ENCODE data around the gene R3HDM2. TPM values are rescaled to one million over a fixed set of nuclear protein-coding genes. Genes with fewer than 3 reads are reported as not detected.

Gene R3HDM2
- total and polyA plus RNA-seq, 10 donors: 11.3 to 90.8 (median 53.5) TPM

DNA sequence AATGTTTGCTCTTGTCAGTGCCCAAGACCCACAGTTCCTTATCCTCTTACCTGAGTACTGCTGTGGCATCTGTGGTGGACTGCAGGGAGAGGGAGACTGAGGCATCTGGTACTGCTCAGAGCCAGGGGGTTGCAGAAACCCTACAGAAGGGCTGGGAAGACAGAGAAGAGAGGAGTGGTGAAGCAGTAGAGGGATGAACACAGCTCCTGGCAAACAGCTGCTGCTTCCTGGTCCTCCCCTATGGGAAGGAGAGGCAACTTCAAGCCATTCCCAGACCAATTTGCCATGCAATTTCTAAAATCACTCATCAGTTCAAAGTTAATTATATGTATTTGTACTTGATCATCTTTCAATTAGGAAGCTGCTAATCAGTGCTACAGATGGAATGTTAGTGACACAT lies 164.2 kb downstream of the R3HDM2 start:
- Histone ChIP-seq H3K27ac (no peak overlapping the region), H3K4me1 (peaks cover 3 to 19% (median 5%) of the 10 kb centered on the region in 6 donors), H3K36me3 (peaks cover 3 to 93% (median 58%) of the 10 kb centered on the region in 6 donors), H3K9me3 (no peaks in the 10 kb centered on the region), H3K27me3 (replicated peaks in 1 of 7) (no peaks in the 10 kb centered on the region), H3K4me3 (no peak overlapping the region)
- intact Hi-C loops (cut with DNase I; ENCODE audit: low total_unique reads): no loop called here
- no peak for DNase-seq
- TF ChIP-seq POLR2A (IDR thresholded peaks at IDR 0.05): no peak

DNA sequence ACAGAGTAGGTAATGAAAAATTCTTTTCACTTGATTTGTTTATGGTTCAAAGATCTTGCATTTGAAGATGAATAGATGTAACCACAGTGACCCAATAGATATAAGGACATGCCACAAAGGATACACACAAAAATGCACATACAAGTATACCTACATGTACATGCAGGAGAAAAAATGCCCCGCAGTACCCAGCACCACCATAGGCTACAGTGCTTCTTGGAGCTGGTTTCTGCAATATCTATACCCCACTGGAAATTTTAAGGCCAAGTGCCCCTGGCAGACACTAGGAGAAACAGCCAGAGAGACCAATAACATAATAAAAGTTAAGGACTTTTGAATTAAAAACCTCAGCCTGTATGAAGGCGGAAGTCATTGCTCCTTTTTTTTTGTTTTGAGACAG lies 167.7 kb downstream of the R3HDM2 start:
- intact Hi-C loops (cut with DNase I; ENCODE audit: low total_unique reads): loop anchor here (5.0 kb wide), 1 partner anchor 189 kb away; no protein-coding TSS in a partner anchor

DNA sequence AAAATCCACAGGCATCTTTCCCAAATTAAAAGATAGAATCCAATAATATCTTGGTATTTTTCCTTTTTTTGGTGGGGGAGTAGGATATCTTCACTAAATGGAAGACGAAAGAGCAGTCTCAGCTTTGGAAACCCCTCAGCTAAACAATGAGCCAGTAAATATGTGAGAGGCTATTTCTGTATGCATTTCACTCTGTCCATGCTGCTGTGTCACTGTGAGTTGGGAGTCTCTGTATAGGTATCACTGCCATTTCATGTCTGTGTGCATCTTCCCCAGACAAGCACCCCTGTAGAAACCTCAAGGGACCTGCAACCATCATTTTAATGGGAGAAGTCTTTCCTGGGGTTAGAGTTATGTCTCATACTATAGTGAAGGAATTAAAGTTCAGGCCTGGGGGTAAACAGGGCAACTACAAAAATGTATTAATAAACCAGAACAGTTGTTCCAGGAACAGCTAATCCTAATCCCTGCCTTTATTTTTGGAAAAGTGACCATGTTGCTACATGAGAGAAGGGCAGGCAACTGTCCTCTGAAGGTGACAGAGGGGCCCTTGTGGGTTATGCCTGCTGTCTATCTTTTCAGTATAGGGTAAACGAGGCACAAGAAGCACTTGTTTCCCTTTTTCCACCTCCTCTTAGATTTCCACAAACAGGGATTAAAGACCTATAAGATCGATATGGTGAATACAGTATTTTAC lies 168.6 kb downstream of the R3HDM2 start:
- H3K4me1 ChIP-seq: peaks cover 3 to 12% (median 5%) of the 10 kb centered on the region in 6 donors
- no peaks in the 10 kb centered on the region for H3K27me3 ChIP-seq (replicated peaks in 1 of 7)
- H3K4me3 ChIP-seq: no peak overlapping the region
- 83 to 95% (median 94%) methylated on average over 3 of the region's 3 CpGs for WGBS, 5 donors
- H3K27ac ChIP-seq: no peak overlapping the region
- H3K9me3 ChIP-seq: no peaks in the 10 kb centered on the region
- intact Hi-C loops (cut with DNase I; ENCODE audit: low total_unique reads): loop anchor here (5.0 kb wide), 1 partner anchor 190 kb away; no protein-coding TSS in a partner anchor
- no peak for DNase-seq
- no peak for TF ChIP-seq POLR2AphosphoS5 (IDR thresholded peaks at IDR 0.05)
- TF ChIP-seq, protein P1, sequence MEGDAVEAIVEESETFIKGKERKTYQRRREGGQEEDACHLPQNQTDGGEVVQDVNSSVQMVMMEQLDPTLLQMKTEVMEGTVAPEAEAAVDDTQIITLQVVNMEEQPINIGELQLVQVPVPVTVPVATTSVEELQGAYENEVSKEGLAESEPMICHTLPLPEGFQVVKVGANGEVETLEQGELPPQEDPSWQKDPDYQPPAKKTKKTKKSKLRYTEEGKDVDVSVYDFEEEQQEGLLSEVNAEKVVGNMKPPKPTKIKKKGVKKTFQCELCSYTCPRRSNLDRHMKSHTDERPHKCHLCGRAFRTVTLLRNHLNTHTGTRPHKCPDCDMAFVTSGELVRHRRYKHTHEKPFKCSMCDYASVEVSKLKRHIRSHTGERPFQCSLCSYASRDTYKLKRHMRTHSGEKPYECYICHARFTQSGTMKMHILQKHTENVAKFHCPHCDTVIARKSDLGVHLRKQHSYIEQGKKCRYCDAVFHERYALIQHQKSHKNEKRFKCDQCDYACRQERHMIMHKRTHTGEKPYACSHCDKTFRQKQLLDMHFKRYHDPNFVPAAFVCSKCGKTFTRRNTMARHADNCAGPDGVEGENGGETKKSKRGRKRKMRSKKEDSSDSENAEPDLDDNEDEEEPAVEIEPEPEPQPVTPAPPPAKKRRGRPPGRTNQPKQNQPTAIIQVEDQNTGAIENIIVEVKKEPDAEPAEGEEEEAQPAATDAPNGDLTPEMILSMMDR (IDR thresholded peaks at IDR 0.05 in 8 of 11, conservative IDR thresholded peaks at IDR 0.05 in 3 of 11): no peak
- TF ChIP-seq POLR2A (IDR thresholded peaks at IDR 0.05): no peak
- H3K36me3 ChIP-seq: peaks cover 2 to 93% (median 63%) of the 10 kb centered on the region in 6 donors

More for the DNA sequence above, 167.7 kb downstream of the R3HDM2 start:
- Histone ChIP-seq H3K27me3 (replicated peaks in 1 of 7) (no peaks in the 10 kb centered on the region), H3K4me3 (no peak overlapping the region), H3K27ac (no peak overlapping the region), H3K36me3 (peaks cover 2 to 93% (median 63%) of the 10 kb centered on the region in 6 donors), H3K9me3 (no peaks in the 10 kb centered on the region), H3K4me1 (peaks cover 3 to 13% (median 5%) of the 10 kb centered on the region in 6 donors)
- no peak for TF ChIP-seq POLR2A (IDR thresholded peaks at IDR 0.05)
- TF ChIP-seq, protein P1 (IDR thresholded peaks at IDR 0.05 in 8 of 11, conservative IDR thresholded peaks at IDR 0.05 in 3 of 11): no peak
- TF ChIP-seq POLR2AphosphoS5 (IDR thresholded peaks at IDR 0.05): no peak
- WGBS, 5 donors: 87 to 96% (median 90%) methylated on average over 2 of the region's 2 CpGs
- DNase-seq: no peak

DNA sequence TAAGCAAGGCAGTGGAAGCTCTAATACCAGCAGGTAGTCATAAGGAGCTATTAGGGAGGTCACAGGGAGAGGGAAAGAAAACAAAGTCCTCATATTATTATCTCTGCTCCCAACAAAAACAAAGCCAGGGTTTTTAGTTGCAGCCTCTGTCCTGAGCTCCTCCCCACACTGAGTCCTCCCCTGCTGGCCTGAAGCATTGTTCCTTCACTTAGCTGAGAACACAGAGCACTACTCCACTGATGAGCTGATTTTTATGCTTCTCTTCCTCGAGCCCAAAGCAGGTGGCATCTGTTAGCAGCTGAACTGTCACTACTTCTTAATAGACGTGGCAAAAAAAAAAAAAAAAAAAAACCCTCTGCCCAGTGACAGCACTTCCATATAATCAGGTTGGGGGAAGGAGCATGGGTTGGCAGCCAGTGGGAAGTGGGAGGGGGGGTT lies 169.4 kb downstream of the R3HDM2 start:
- Histone ChIP-seq H3K4me1 (peaks cover 3 to 12% (median 5%) of the 10 kb centered on the region in 6 donors), H3K36me3 (peaks cover 2 to 93% (median 63%) of the 10 kb centered on the region in 6 donors), H3K27me3 (replicated peaks in 1 of 7) (no peaks in the 10 kb centered on the region), H3K9me3 (no peaks in the 10 kb centered on the region), H3K4me3 (no peak overlapping the region), H3K27ac (no peak overlapping the region)
- DNase-seq: no peak
- intact Hi-C loops (cut with DNase I; ENCODE audit: low total_unique reads): loop anchor here (5.0 kb wide), 1 partner anchor 191 kb away; no protein-coding TSS in a partner anchor
- TF ChIP-seq POLR2A (IDR thresholded peaks at IDR 0.05) (no peak), POLR2AphosphoS5 (IDR thresholded peaks at IDR 0.05) (no peak)
- TF ChIP-seq, protein P1 (IDR thresholded peaks at IDR 0.05 in 8 of 11, conservative IDR thresholded peaks at IDR 0.05 in 3 of 11): no peak
- 52 to 81% (median 73%) methylated on average over 2 of the region's 2 CpGs for WGBS, 5 donors
